Superior temporal gyrus (tissue), 1 donor: ENCODE measurements around the gene USP10.
"Not testable (repeated sequence)": the region's sequence is repeated elsewhere in the genome, so short reads cannot be mapped to it uniquely, and the experiment has no call there.

Experiments used
- DNase-seq: peaks from one replicate; pipeline ENCODE4 v3.0.0-alpha.2; 2016; ENCODE audit errors: extremely low spot score

The USP10 gene

DNA sequence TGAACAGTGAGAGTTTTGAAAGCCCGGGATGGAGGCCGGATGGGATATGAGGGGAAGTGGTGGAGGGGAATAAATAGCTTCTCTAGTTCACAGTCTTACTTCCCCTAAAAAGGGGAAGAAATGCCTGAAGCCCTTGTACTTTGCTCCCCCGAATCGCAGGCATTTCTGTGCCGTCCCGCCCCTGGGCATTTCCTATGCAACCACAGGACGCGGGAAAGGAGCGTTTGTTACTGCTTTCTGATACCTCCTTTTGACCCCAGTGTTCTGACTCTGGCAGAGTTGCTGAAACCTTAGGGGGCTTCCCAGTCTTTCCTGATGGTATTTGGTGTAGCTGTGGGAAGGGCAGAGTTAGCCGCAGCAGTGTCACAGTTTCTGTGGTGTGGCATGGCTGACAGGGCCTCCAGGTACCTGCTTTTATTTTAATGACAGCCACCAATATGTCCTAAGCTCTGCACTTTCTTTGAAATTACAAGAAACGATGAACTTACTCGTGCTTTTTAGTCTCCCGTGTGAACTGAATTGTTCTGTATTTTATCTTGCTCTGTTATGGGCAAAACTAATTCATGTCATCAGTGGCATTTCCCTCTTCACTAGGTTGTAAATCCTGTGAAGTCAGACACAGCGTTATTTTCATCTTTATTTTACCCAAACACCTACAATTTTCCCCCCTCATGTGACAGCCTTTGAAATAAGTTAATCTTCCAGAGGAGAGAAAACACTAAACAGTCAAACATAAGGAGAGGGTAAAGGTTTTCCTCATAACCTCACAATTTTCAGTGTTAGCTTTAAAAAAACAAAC lies 27.1 kb downstream of the USP10 start:
- DNase-seq: no peak

GRCh38 chr16:84728853-84729424 lies 29.1 kb downstream of the USP10 start:
- no peak for DNase-seq

GRCh38 chr16:84729716-84730320 lies 30.0 kb downstream of the USP10 start:
- no peak for DNase-seq

GRCh38 chr16:84730406-84731106 lies 30.8 kb downstream of the USP10 start:
- peak; percentile 73 for DNase-seq

- DNase-seq: not testable (repeated sequence)
Measured at GRCh38 chr16:84732332-84732673, 32.5 kb downstream of the USP10 start.

GRCh38 chr16:84732674-84733352 lies 33.0 kb downstream of the USP10 start:
- DNase-seq: no peak

DNA sequence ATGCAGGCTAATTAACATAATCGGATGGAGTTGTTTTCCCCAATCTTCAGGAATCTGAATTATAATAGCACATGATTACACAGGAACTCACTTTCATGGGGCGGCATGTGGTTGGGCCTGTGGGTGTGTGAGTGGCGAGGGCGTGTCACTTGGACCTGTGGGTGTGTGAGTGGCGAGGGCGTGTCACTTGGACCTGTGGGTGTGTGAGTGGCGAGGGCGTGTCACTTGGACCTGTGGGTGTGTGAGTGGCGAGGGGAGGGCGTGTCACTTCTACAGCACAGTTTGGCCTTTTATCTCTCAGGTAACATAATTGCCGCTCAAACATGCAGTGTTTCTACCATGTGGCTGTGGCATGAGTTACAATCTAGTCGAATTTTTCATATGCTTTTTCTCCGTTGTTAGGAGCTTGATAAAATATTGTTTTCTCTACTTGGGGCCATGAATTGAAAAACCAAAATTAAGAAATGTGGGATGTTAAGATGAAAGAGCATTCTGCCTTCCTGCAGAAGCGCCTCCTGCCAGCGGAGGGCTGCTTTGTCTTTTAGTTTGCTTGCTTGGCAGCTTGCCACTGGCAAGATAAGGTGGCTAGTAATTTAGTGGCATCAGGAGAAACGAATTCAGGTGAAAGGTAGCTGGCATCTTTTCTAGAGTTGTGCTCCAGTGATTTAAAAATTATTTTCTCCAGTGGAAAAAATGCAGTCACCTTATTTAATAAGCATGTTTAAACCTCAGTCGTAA lies 36.2 kb downstream of the USP10 start:
- DNase-seq: no peak

GRCh38 chr16:84737192-84738011 lies 37.6 kb downstream of the USP10 start:
- DNase-seq: no peak

GRCh38 chr16:84738255-84739038 lies 38.6 kb downstream of the USP10 start:
- peak; percentile 92 for DNase-seq

- DNase-seq: no peak
Measured at GRCh38 chr16:84739349-84740124, 39.7 kb downstream of the USP10 start.

- no peak for DNase-seq
Measured at GRCh38 chr16:84740596-84741116, 40.9 kb downstream of the USP10 start.

GRCh38 chr16:84741340-84741830 lies 41.6 kb downstream of the USP10 start:
- no peak for DNase-seq

- no peak for DNase-seq
Measured at GRCh38 chr16:84742641-84743092, 42.9 kb downstream of the USP10 start.

DNA sequence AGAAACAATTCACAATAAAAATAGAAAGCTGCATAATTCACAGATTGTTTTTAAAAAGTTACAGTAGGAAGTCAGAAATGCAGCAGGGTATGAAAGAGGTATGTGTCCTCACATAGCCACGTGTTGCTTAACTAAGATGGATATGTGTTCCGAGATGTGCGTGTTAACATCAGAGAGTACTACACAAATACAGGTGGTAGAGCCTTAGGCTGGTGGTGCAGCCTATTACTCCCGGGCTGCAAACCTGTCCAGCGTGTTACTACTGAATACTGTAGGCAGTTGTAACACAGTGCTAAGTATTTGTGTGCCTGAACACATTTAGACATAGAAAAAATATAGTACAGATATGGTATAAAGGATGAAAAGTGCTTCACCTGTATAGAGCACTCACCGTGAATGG lies 46.4 kb downstream of the USP10 start:
- no peak for DNase-seq

DNA sequence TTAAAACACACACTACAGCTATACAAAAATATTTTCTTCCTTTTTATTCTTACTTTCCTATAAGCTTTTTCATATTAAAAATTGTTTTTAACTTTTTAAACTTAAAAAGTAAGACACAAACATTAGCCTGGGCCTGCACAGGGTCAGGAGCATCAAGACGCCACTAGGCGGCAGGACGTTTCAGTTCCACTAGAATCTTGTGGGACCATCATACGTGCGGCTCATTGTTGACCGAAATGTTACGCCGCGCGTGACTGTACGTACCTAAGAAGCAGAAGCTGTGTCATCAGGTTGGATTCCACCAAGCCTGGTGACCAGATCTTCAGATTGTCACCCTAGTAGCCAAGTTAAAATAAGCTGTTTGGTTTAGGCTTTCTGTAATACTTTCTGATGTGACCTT lies 47.1 kb downstream of the USP10 start:
- DNase-seq: no peak

GRCh38 chr16:84748247-84748646 lies 48.4 kb downstream of the USP10 start:
- DNase-seq: not testable (repeated sequence)

GRCh38 chr16:84749072-84749471 lies 49.3 kb downstream of the USP10 start:
- no peak for DNase-seq

GRCh38 chr16:84749815-84750214 lies 50.0 kb downstream of the USP10 start:
- DNase-seq: no peak
